GM18873 (cell line): ENCODE data around the gene HNRNPU.

Source experiments
- ATAC-seq: cut with Tn5 transposase; IDR thresholded peaks from one replicate; pipeline ENCODE4 v1.9.1; 2021; ENCODE audit warnings: mild to moderate bottlenecking, moderate library complexity, moderate number of reproducible peaks; ENCODE audit not compliant: unreplicated experiment, low FRiP score

The HNRNPU gene

GRCh38 chr1:244813327-244813726 lies 51.0 kb downstream of the HNRNPU start:
- no peak for ATAC-seq

- no peak for ATAC-seq
These were observed 54.1 kb downstream of the HNRNPU start for GRCh38 chr1:244810221-244810620.

- ATAC-seq = no peak
These were observed 57.2 kb downstream of the HNRNPU start for GRCh38 chr1:244807138-244807537.

GRCh38 chr1:244804841-244805240 lies 59.5 kb downstream of the HNRNPU start:
- no peak for ATAC-seq

- no peak for ATAC-seq
These were observed 61.6 kb downstream of the HNRNPU start for GRCh38 chr1:244802556-244803239.

- no peak for ATAC-seq
These were observed 62.3 kb downstream of the HNRNPU start for GRCh38 chr1:244802041-244802440.

- peak; percentile 81 for ATAC-seq
These were observed 63.1 kb downstream of the HNRNPU start for GRCh38 chr1:244801246-244801645.

- no peak for ATAC-seq
These were observed 63.5 kb downstream of the HNRNPU start for GRCh38 chr1:244800821-244801220.
